Endothelial cell of umbilical vein (primary cell): Measurements from ENCODE around the gene CD164L2. TPM values are rescaled to one million over a fixed set of nuclear protein-coding genes. Genes with fewer than 3 reads are reported as not detected.

Experiments used
- BruUV-seq: library from RNA; stranded (reverse); fragments of 400-500 nt; replicated peaks from 2 replicates; lab custom pipeline; 2021; lab: Mats Ljungman, UMichigan
- CTCF ChIA-PET: fragments of 300-600, 350-600 bp; sonication (Branson Sonifier 250); formaldehyde crosslinking; loops from one replicate; lab custom pipeline; 2021; ENCODE audit warnings: antibody characterized with exemption, inconsistent platforms; lab: Charles Lee
- POLR2A ChIA-PET: fragments of 300-600, 350-600 bp; sonication (Branson Sonifier 250); formaldehyde crosslinking; loops from one replicate; lab custom pipeline; 2021; ENCODE audit warnings: antibody characterized with exemption, inconsistent platforms; lab: Charles Lee
- DNase-seq: peaks from one replicate; pipeline ENCODE4 v3.0.0-alpha.2; 2011; ENCODE audit warnings: low read depth, low spot score
- FAIRE-seq: peaks from 2 replicates; lab custom pipeline; 2011; peaks lifted over from hg19 to GRCh38; lab: Jason Lieb, UNC
- H2AFZ ChIP-seq: 2 replicates; pipeline ENCODE4 v1.6.0; 2012; ENCODE audit warnings: low read depth, low read length, control low read depth, inconsistent platforms
- H3K27ac ChIP-seq: 2 replicates; pipeline ENCODE4 v1.5.1; 2011; ENCODE audit warnings: low read depth, mild to moderate bottlenecking, control low read depth, low read length, moderate library complexity; ENCODE audit not compliant: insufficient read depth
- H3K27me3 ChIP-seq, 2 experiments: 2 replicates each; pipeline versions ENCODE4 v1.6.0 to v1.6.1; 2011; ENCODE audit warnings: low read length in 2 of 2, mixed read lengths in 1 of 2; ENCODE audit not compliant: control insufficient read depth in 2 of 2, insufficient read depth in 2 of 2
- H3K36me3 ChIP-seq, 2 experiments: 2 replicates in 1 of 2; 3 replicates in 1 of 2; pipeline ENCODE4 v1.5.1; 2011; ENCODE audit warnings: low read length in 2 of 2, mild to moderate bottlenecking in 1 of 2, moderate library complexity in 1 of 2; ENCODE audit not compliant: control insufficient read depth in 2 of 2, insufficient read depth in 2 of 2; ENCODE audit errors: extremely low read depth in 1 of 2
- H3K4me1 ChIP-seq: 3 replicates; pipeline ENCODE4 v1.5.1; 2011; ENCODE audit warnings: mild to moderate bottlenecking, low read length; ENCODE audit not compliant: control insufficient read depth, insufficient read depth; ENCODE audit errors: extremely low read depth
- H3K4me2 ChIP-seq: 2 replicates; pipeline ENCODE4 v1.6.1; 2011; ENCODE audit warnings: low read length, control low read depth, mixed read lengths; ENCODE audit not compliant: insufficient read depth
- H3K4me3 ChIP-seq, 3 experiments: fragments of 200-600 bp in 1 of 3; sonication (generic), shearing (Covaris generic) in 1 of 3; replicated peaks in 1 of 3; 2 replicates each; pipeline ENCODE4 v1.5.1; 2011 to 2016; ENCODE audit warnings: control low read depth in 3 of 3, low read length in 3 of 3, mild to moderate bottlenecking in 2 of 3, inconsistent platforms in 1 of 3, low read depth in 1 of 3, moderate library complexity in 1 of 3; ENCODE audit not compliant: insufficient read depth in 1 of 3
- H3K79me2 ChIP-seq: 2 replicates; pipeline ENCODE4 v1.6.0; 2012; ENCODE audit warnings: low read length, inconsistent platforms; ENCODE audit not compliant: control insufficient read depth, insufficient read depth
- H3K9ac ChIP-seq: replicated peaks from 2 replicates; pipeline ENCODE3; 2011; ENCODE audit warnings: low read length, control low read depth; ENCODE audit not compliant: insufficient read depth; ENCODE audit errors: extremely low read depth
- H3K9me1 ChIP-seq: replicated peaks from 3 replicates; pipeline ENCODE4 v1.6.0; 2011; ENCODE audit warnings: mild to moderate bottlenecking, low read length; ENCODE audit not compliant: control insufficient read depth, insufficient read depth; ENCODE audit errors: extremely low read depth
- H3K9me3 ChIP-seq: replicated peaks from 2 replicates; pipeline ENCODE4 v1.5.1; 2012; ENCODE audit warnings: low read length, inconsistent platforms; ENCODE audit not compliant: control insufficient read depth, insufficient read depth
- H4K20me1 ChIP-seq: replicated peaks from 2 replicates; pipeline ENCODE3; 2011; ENCODE audit warnings: mild to moderate bottlenecking, low read length; ENCODE audit not compliant: control insufficient read depth, insufficient read depth; ENCODE audit errors: extremely low read depth
- CTCF ChIP-seq, 2 donors: IDR thresholded peaks; 1 replicate in 1 of 2; 2 replicates in 1 of 2; pipeline ENCODE4 v1.5.1; 2011; ENCODE audit warnings: low read length in 2 of 2, mild to moderate bottlenecking in 2 of 2, moderate library complexity in 2 of 2, control low read depth in 1 of 2, inconsistent platforms in 1 of 2, low read depth in 1 of 2; ENCODE audit not compliant: insufficient read depth in 1 of 2; ENCODE audit errors: extremely low read depth in 1 of 2
- EZH2 ChIP-seq: IDR thresholded peaks from 2 replicates; pipeline ENCODE4 v1.6.1; 2012; ENCODE audit warnings: borderline replicate concordance, low read depth, mild to moderate bottlenecking, moderate library complexity, low read length, inconsistent platforms; ENCODE audit not compliant: severe bottlenecking
- FOS ChIP-seq: IDR thresholded peaks from 2 replicates; pipeline ENCODE4 v1.6.1; 2011; ENCODE audit warnings: mild to moderate bottlenecking, low read length, moderate library complexity, borderline replicate concordance; ENCODE audit not compliant: insufficient read depth
- GATA2 ChIP-seq: IDR thresholded peaks from 2 replicates; pipeline ENCODE4 v1.7.0; 2011; ENCODE audit warnings: low read depth, mild to moderate bottlenecking, moderate library complexity, mixed read lengths, low read length; ENCODE audit not compliant: insufficient read length, insufficient read depth
- JUN ChIP-seq: IDR thresholded peaks from 2 replicates; pipeline ENCODE4 v1.6.1; 2011; ENCODE audit warnings: borderline replicate concordance, low read depth; ENCODE audit not compliant: insufficient read length, insufficient read depth
- MAX ChIP-seq: IDR thresholded peaks from 2 replicates; pipeline ENCODE4 v1.6.1; 2011; ENCODE audit not compliant: insufficient read depth, insufficient read length
- MYC ChIP-seq: IDR thresholded peaks from one replicate; pipeline ENCODE4 v1.6.1; 2011; ENCODE audit warnings: mild to moderate bottlenecking, low read depth, low read length
- POLR2A ChIP-seq: IDR thresholded peaks from 2 replicates; pipeline ENCODE4 v1.6.1; 2012; ENCODE audit warnings: low read depth, mild to moderate bottlenecking, control low read depth, low read length
- POLR2AphosphoS5 ChIP-seq: IDR thresholded peaks from 2 replicates; pipeline ENCODE4 v1.6.1; 2012; ENCODE audit warnings: low read depth, mild to moderate bottlenecking, control low read depth, low read length, moderate library complexity; ENCODE audit not compliant: insufficient read depth
- dilution Hi-C: fragments of 300-500 bp; cut with MboI; formaldehyde crosslinking; loops from one replicate; pipeline ENCODE4 v1.15.0; 2019; ENCODE audit warnings: low sequenced_read_pairs; ENCODE audit not compliant: extremely low pct_ligation_motif_present
- intact Hi-C: fragments of 100-400 bp; cut with micrococcal nuclease; formaldehyde crosslinking; loops from one replicate; pipeline ENCODE4 v1.10.0; 2022
- polyA plus RNA-seq, 4 experiments: library from polyadenylated mRNA; depleted of rRNA in 3 of 4; stranded (reverse) in 3 of 4; unstranded in 1 of 4; fragments of >200 nt; gene quantifications; 2 replicates each; pipeline versions ENCODE4 v1.2.1 to v1.2.3, GENCODE V29; 2011 to 2012; ENCODE audit warnings: missing spikeins in 1 of 4
- total RNA-seq: library from RNA; stranded (reverse); gene quantifications from 2 replicates; pipeline ENCODE4 v1.2.3, GENCODE V29; 2021

Gene CD164L2
- total and polyA plus RNA-seq, 2 donors (not counting 3 experiments of a cell fraction or from before 2014, with no cell fraction given) = not detected

GRCh38 chr1:27351541-27352107, 31.5 kb downstream of the CD164L2 start:
- BruUV-seq = no TSS peak
- Histone ChIP-seq H2AFZ (no peak overlapping the region), H3K36me3 (peaks cover 0 to 2% of the 10 kb centered on the region in 2 experiments), H3K4me1 (peaks cover 7% of the 10 kb centered on the region), H3K4me3 (no peak overlapping the region), H3K27me3 (peaks cover 2 to 5% of the 10 kb centered on the region in 2 experiments), H4K20me1 (no peaks in the 10 kb centered on the region), H3K9me3 (no peaks in the 10 kb centered on the region), H3K9me1 (no peaks in the 10 kb centered on the region), H3K4me2 (no peak overlapping the region), H3K9ac (no peak overlapping the region), H3K79me2 (no peaks in the 10 kb centered on the region), H3K27ac (no peak overlapping the region)
- TF ChIP-seq MYC = no peak
- no peak for TF ChIP-seq POLR2AphosphoS5
- TF ChIP-seq JUN = no peak
- no peak for TF ChIP-seq POLR2A
- no peak for TF ChIP-seq CTCF (IDR thresholded peaks at IDR 0.05; ENCODE audit: extremely low read depth in 1 of 2, insufficient read depth in 1 of 2, low read depth in 1 of 2, low read length in 2 of 2)
- TF ChIP-seq FOS = no peak
- no peak for TF ChIP-seq GATA2
- TF ChIP-seq MAX = no peak
- no peak for TF ChIP-seq EZH2
- intact Hi-C loops = no loop called here
- ChIA-PET POLR2A (no interaction called here), CTCF (interaction anchor here (0.8 to 3.5 kb wide), 8 partner anchors 12 to 55 kb away, joined by 3 to 15 read pairs (median 4); partner anchors contain the start of gene MAP3K6)
- DNase-seq (no peak), FAIRE-seq (no peak)
- dilution Hi-C loops = no loop called here
